WTC11 (cell line): Measurements from ENCODE around the gene UBE2D2. TPM values are rescaled to one million over a fixed set of nuclear protein-coding genes. Genes with fewer than 3 reads are reported as not detected.

Experiments used
- ATAC-seq: fragments of 200-7000 bp; cut with Tn5 transposase; 2 replicates; pipeline ENCODE4 v1.10.0; 2021; ENCODE audit warnings: mild to moderate bottlenecking, moderate library complexity
- CTCF ChIA-PET: fragments of 300-600 bp; sonication (Branson Sonifier 250); formaldehyde crosslinking; loops from one replicate; lab custom pipeline; 2021; ENCODE audit warnings: antibody characterized with exemption; lab: Charles Lee
- POLR2A ChIA-PET: fragments of 350-600 bp; sonication (Branson Sonifier 250); formaldehyde crosslinking; loops from one replicate; lab custom pipeline; 2021; ENCODE audit warnings: antibody characterized with exemption; lab: Charles Lee
- DNase-seq: peaks from one replicate; pipeline ENCODE4 v3.0.0; 2021; ENCODE audit warnings: low spot score
- H3K27ac Mint-ChIP-seq: 2 replicates; pipeline ENCODE4 v1.8.0; 2021; ENCODE audit warnings: mixed read lengths
- H3K27me3 Mint-ChIP-seq: 2 replicates; pipeline ENCODE4 v1.8.0; 2021; ENCODE audit warnings: low read depth, mild to moderate bottlenecking, moderate library complexity, mixed read lengths
- H3K36me3 Mint-ChIP-seq: 2 replicates; pipeline ENCODE4 v1.8.0; 2021; ENCODE audit warnings: mixed read lengths
- H3K4me1 Mint-ChIP-seq: 2 replicates; pipeline ENCODE4 v1.8.0; 2022; ENCODE audit warnings: mixed read lengths
- H3K4me3 Mint-ChIP-seq: 2 replicates; pipeline ENCODE4 v1.8.0; 2021; ENCODE audit warnings: mild to moderate bottlenecking, moderate library complexity, mixed read lengths
- H3K9me3 Mint-ChIP-seq: 2 replicates; pipeline ENCODE4 v1.8.0; 2021; ENCODE audit warnings: mixed read lengths
- GABPB1 ChIP-seq: sonication (generic); formaldehyde crosslinking; IDR thresholded peaks from 2 replicates; pipeline ENCODE4 v1.8.1; 2023; ENCODE audit warnings: mild to moderate bottlenecking, missing genetic modification reagents
- JAZF1 ChIP-seq: fragments of 250-450 bp; sonication (Bioruptor Pico); IDR thresholded peaks from 2 replicates; pipeline ENCODE4 v1.9.0; 2021; ENCODE audit warnings: moderate library complexity, mild to moderate bottlenecking, inconsistent platforms
- NFE2L1 ChIP-seq: sonication (generic); formaldehyde crosslinking; IDR thresholded peaks from 2 replicates; pipeline ENCODE4 v1.8.1; 2023; ENCODE audit warnings: missing genetic modification reagents
- NFYB ChIP-seq: sonication (generic); formaldehyde crosslinking; conservative IDR thresholded peaks from 2 replicates; pipeline ENCODE4 v1.8.0; 2022; ENCODE audit warnings: low read depth, missing genetic modification reagents
- SOX15 ChIP-seq: fragments of 250-450 bp; sonication (Bioruptor Pico); IDR thresholded peaks from 2 replicates; pipeline ENCODE4 v1.9.0; 2021; ENCODE audit warnings: mild to moderate bottlenecking
- TEAD1 ChIP-seq: sonication (generic); formaldehyde crosslinking; IDR thresholded peaks from 2 replicates; pipeline ENCODE4 v1.8.0; 2022; ENCODE audit warnings: mild to moderate bottlenecking, missing genetic modification reagents
- TEAD4 ChIP-seq: sonication (generic); formaldehyde crosslinking; IDR thresholded peaks from 2 replicates; pipeline ENCODE4 v1.8.0; 2022; ENCODE audit warnings: mild to moderate bottlenecking, missing genetic modification reagents
- TP53 ChIP-seq: sonication (generic); formaldehyde crosslinking; IDR thresholded peaks from 2 replicates; pipeline ENCODE4 v1.8.1; 2023; ENCODE audit warnings: mild to moderate bottlenecking, missing genetic modification reagents
- ZBTB21 ChIP-seq: sonication (generic); formaldehyde crosslinking; IDR thresholded peaks from 2 replicates; pipeline ENCODE4 v1.8.1; 2023; ENCODE audit warnings: mild to moderate bottlenecking, missing genetic modification reagents, borderline replicate concordance
- ZNF219 ChIP-seq: sonication (generic); formaldehyde crosslinking; IDR thresholded peaks from 2 replicates; pipeline ENCODE4 v1.8.0; 2023; ENCODE audit warnings: missing genetic modification reagents, mild to moderate bottlenecking, borderline replicate concordance
- ZNF263 ChIP-seq: sonication (generic); formaldehyde crosslinking; IDR thresholded peaks from 2 replicates; pipeline ENCODE4 v1.8.1; 2022; ENCODE audit warnings: low read depth, mild to moderate bottlenecking, moderate library complexity, missing genetic modification reagents
- ZNF423 ChIP-seq: fragments of 250-450 bp; sonication (Bioruptor Pico); IDR thresholded peaks from 2 replicates; pipeline ENCODE4 v2.1.2; 2022; ENCODE audit warnings: mild to moderate bottlenecking, moderate library complexity
- total RNA-seq: library from RNA; stranded (reverse); gene quantifications from 3 replicates; pipeline ENCODE4 v1.2.3, GENCODE V29; 2021
- TF ChIP-seq, protein P1 (sequence below): sonication (generic); formaldehyde crosslinking; conservative IDR thresholded peaks from 2 replicates; pipeline ENCODE4 v1.8.1; 2023; ENCODE audit warnings: mild to moderate bottlenecking, low read depth, missing genetic modification reagents, moderate library complexity
- TF ChIP-seq, protein P2 (sequence below): fragments of 250-450 bp; sonication (Bioruptor Pico); conservative IDR thresholded peaks from 2 replicates; pipeline ENCODE4 v1.9.0; 2021; ENCODE audit warnings: mild to moderate bottlenecking
- TF ChIP-seq, protein P3 (sequence below): sonication (generic); formaldehyde crosslinking; IDR thresholded peaks from 2 replicates; pipeline ENCODE4 v1.8.0; 2023; ENCODE audit warnings: mild to moderate bottlenecking, missing genetic modification reagents
- TF ChIP-seq, protein P4 (sequence below): sonication (generic); formaldehyde crosslinking; IDR thresholded peaks from 2 replicates; pipeline ENCODE4 v1.8.1; 2022; ENCODE audit warnings: low read depth, mild to moderate bottlenecking, moderate library complexity, missing genetic modification reagents, borderline replicate concordance
- TF ChIP-seq, protein P5 (sequence below): sonication (generic); formaldehyde crosslinking; IDR thresholded peaks from 2 replicates; pipeline ENCODE4 v1.8.0; 2023; ENCODE audit warnings: missing genetic modification reagents
- TF ChIP-seq, protein P6 (sequence below): sonication (generic); formaldehyde crosslinking; conservative IDR thresholded peaks from 2 replicates; pipeline ENCODE4 v1.8.1; 2022; ENCODE audit warnings: mild to moderate bottlenecking, missing genetic modification reagents
- TF ChIP-seq, protein P7 (sequence below): fragments of 250-450 bp; sonication (Bioruptor Pico); IDR thresholded peaks from 2 replicates; pipeline ENCODE4 v1.9.0; 2021; ENCODE audit warnings: mild to moderate bottlenecking
- TF ChIP-seq, protein P8 (sequence below): sonication (generic); formaldehyde crosslinking; IDR thresholded peaks from 2 replicates; pipeline ENCODE4 v1.8.0; 2022; ENCODE audit warnings: mild to moderate bottlenecking, missing genetic modification reagents

UBE2D2 gene
- total RNA-seq, 1 experiment from 2014 or later, result 183 TPM

DNA sequence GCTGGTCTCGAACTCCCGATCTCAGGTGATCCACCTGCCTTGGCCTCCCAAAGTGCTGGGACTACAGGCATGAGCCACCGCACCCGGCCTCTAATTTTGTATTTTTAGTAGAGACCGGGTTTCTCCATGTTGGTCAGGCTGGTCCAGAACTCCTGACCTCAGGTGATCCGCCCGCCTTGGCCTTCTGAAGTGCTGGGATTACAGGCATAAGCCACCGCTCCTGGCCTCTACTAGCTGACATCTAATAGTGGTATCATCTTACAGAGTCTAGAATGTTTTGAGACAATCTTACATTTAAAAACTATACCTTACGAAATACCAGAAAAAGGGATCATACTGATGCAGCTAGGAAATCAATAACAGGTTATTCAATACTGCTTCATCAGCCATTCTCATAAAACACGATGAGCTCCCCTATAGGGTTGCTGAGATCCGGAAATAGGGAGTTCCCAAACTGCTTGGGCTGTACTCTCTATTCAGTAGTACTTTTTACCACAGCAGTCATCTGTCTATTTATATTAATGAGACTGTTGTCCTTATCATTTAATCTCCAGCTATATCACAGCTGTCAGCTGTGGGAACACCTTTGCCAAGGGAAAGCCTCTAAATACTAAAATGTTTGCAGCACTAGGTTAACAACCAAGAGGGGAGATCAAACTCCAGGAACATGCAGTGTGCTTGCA, 8.1 kb upstream of the UBE2D2 start:
- no peaks in the 10 kb centered on the region for H3K4me1 Mint-ChIP-seq
- TF ChIP-seq, protein P1, sequence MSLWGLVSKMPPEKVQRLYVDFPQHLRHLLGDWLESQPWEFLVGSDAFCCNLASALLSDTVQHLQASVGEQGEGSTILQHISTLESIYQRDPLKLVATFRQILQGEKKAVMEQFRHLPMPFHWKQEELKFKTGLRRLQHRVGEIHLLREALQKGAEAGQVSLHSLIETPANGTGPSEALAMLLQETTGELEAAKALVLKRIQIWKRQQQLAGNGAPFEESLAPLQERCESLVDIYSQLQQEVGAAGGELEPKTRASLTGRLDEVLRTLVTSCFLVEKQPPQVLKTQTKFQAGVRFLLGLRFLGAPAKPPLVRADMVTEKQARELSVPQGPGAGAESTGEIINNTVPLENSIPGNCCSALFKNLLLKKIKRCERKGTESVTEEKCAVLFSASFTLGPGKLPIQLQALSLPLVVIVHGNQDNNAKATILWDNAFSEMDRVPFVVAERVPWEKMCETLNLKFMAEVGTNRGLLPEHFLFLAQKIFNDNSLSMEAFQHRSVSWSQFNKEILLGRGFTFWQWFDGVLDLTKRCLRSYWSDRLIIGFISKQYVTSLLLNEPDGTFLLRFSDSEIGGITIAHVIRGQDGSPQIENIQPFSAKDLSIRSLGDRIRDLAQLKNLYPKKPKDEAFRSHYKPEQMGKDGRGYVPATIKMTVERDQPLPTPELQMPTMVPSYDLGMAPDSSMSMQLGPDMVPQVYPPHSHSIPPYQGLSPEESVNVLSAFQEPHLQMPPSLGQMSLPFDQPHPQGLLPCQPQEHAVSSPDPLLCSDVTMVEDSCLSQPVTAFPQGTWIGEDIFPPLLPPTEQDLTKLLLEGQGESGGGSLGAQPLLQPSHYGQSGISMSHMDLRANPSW (CRISPR knock-in tag), result no peak
- TF ChIP-seq NFE2L1 (CRISPR knock-in tag) (no peak), ZNF423 (CRISPR knock-in tag) (no peak), SOX15 (no peak), ZNF219 (CRISPR knock-in tag) (no peak), JAZF1 (no peak), TEAD4 (no peak), NFYB (CRISPR knock-in tag) (no peak), ZBTB21 (CRISPR knock-in tag) (no peak), TEAD1 (no peak), TP53 (CRISPR knock-in tag) (no peak), GABPB1 (CRISPR knock-in tag) (no peak), ZNF263 (CRISPR knock-in tag) (no peak)
- TF ChIP-seq, protein P2, sequence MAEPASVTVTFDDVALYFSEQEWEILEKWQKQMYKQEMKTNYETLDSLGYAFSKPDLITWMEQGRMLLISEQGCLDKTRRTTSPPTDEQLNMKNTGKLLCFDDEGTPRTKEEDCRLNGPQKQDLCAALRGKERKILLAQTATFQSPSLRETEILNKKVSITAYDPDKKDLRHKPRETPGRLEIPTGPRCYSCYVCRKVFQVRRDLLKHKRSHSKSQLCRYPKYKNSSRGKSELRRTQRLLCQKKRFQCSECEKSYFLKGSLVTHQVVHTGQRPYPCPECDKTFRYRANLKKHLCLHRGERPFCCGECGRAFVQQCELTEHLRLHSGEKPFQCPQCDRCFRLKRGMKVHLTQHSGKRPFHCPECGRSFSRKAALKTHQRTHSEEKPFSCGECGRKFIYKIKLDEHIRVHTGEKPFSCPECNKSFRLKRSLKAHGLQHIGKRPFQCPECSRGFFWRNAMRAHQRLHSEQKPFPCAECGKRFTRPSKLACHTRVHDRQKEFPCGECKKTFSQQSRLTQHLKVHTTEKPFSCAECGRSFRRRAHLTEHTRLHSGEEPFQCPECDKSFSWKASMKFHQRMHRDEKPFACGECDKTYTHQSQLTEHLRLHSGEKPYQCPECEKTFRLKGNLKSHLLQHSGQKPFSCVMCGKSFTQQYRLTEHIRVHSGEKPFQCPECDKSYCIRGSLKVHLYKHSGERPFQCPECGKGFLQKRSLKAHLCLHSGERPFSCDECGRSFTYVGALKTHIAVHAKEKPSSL, result no peak
- TF ChIP-seq, protein P3, sequence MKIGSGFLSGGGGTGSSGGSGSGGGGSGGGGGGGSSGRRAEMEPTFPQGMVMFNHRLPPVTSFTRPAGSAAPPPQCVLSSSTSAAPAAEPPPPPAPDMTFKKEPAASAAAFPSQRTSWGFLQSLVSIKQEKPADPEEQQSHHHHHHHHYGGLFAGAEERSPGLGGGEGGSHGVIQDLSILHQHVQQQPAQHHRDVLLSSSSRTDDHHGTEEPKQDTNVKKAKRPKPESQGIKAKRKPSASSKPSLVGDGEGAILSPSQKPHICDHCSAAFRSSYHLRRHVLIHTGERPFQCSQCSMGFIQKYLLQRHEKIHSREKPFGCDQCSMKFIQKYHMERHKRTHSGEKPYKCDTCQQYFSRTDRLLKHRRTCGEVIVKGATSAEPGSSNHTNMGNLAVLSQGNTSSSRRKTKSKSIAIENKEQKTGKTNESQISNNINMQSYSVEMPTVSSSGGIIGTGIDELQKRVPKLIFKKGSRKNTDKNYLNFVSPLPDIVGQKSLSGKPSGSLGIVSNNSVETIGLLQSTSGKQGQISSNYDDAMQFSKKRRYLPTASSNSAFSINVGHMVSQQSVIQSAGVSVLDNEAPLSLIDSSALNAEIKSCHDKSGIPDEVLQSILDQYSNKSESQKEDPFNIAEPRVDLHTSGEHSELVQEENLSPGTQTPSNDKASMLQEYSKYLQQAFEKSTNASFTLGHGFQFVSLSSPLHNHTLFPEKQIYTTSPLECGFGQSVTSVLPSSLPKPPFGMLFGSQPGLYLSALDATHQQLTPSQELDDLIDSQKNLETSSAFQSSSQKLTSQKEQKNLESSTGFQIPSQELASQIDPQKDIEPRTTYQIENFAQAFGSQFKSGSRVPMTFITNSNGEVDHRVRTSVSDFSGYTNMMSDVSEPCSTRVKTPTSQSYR (CRISPR knock-in tag), result no peak
- TF ChIP-seq, protein P4, sequence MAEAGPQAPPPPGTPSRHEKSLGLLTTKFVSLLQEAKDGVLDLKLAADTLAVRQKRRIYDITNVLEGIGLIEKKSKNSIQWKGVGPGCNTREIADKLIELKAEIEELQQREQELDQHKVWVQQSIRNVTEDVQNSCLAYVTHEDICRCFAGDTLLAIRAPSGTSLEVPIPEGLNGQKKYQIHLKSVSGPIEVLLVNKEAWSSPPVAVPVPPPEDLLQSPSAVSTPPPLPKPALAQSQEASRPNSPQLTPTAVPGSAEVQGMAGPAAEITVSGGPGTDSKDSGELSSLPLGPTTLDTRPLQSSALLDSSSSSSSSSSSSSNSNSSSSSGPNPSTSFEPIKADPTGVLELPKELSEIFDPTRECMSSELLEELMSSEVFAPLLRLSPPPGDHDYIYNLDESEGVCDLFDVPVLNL, result no peak
- TF ChIP-seq, protein P5, sequence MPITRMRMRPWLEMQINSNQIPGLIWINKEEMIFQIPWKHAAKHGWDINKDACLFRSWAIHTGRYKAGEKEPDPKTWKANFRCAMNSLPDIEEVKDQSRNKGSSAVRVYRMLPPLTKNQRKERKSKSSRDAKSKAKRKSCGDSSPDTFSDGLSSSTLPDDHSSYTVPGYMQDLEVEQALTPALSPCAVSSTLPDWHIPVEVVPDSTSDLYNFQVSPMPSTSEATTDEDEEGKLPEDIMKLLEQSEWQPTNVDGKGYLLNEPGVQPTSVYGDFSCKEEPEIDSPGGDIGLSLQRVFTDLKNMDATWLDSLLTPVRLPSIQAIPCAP (CRISPR knock-in tag), result no peak
- TF ChIP-seq, protein P6, sequence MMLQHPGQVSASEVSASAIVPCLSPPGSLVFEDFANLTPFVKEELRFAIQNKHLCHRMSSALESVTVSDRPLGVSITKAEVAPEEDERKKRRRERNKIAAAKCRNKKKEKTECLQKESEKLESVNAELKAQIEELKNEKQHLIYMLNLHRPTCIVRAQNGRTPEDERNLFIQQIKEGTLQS (CRISPR knock-in tag), result no peak
- TF ChIP-seq, protein P7, sequence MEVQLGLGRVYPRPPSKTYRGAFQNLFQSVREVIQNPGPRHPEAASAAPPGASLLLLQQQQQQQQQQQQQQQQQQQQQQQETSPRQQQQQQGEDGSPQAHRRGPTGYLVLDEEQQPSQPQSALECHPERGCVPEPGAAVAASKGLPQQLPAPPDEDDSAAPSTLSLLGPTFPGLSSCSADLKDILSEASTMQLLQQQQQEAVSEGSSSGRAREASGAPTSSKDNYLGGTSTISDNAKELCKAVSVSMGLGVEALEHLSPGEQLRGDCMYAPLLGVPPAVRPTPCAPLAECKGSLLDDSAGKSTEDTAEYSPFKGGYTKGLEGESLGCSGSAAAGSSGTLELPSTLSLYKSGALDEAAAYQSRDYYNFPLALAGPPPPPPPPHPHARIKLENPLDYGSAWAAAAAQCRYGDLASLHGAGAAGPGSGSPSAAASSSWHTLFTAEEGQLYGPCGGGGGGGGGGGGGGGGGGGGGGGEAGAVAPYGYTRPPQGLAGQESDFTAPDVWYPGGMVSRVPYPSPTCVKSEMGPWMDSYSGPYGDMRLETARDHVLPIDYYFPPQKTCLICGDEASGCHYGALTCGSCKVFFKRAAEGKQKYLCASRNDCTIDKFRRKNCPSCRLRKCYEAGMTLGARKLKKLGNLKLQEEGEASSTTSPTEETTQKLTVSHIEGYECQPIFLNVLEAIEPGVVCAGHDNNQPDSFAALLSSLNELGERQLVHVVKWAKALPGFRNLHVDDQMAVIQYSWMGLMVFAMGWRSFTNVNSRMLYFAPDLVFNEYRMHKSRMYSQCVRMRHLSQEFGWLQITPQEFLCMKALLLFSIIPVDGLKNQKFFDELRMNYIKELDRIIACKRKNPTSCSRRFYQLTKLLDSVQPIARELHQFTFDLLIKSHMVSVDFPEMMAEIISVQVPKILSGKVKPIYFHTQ (CRISPR knock-in tag), result no peak
- TF ChIP-seq, protein P8, sequence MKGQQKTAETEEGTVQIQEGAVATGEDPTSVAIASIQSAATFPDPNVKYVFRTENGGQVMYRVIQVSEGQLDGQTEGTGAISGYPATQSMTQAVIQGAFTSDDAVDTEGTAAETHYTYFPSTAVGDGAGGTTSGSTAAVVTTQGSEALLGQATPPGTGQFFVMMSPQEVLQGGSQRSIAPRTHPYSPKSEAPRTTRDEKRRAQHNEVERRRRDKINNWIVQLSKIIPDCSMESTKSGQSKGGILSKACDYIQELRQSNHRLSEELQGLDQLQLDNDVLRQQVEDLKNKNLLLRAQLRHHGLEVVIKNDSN (CRISPR knock-in tag), result no peak
- peaks cover 19% of the 10 kb centered on the region for H3K9me3 Mint-ChIP-seq
- peaks cover 17% of the 10 kb centered on the region for H3K36me3 Mint-ChIP-seq
- H3K27ac Mint-ChIP-seq, result no peak overlapping the region
- no peaks in the 10 kb centered on the region; the same call in 1 of the 2 replicates for H3K27me3 Mint-ChIP-seq
- DNase-seq (no peak), ATAC-seq (no peak)
- ChIA-PET CTCF (no interaction called here), POLR2A (no interaction called here)
- H3K4me3 Mint-ChIP-seq, result no peak overlapping the region
